Loucy (cell line): ENCODE measurements around the gene DMPK.

Source experiments
- H2AFZ ChIP-seq: fragments of 200-600 bp; sonication (generic); 2 replicates; pipeline ENCODE4 v1.6.0; 2016; ENCODE audit warnings: antibody characterized with exemption, mild to moderate bottlenecking, low read length, moderate library complexity
- H3F3A ChIP-seq: fragments of 200-600 bp; 2 replicates; pipeline ENCODE4 v1.6.0; 2016; ENCODE audit warnings: antibody characterized with exemption, low read depth, mild to moderate bottlenecking
- H3K27me3 ChIP-seq: fragments of 200-600 bp; sonication (generic); 2 replicates; pipeline ENCODE4 v1.6.1; 2014; ENCODE audit warnings: low read length, mild to moderate bottlenecking; ENCODE audit not compliant: insufficient read depth, poor library complexity, severe bottlenecking
- H3K36me3 ChIP-seq: fragments of 200-600 bp; sonication (generic); 2 replicates; pipeline ENCODE4 v1.6.1; 2016; ENCODE audit warnings: low read length; ENCODE audit not compliant: insufficient read depth
- H3K4me1 ChIP-seq: fragments of 200-600 bp; sonication (generic); 2 replicates; pipeline ENCODE4 v1.5.1; 2014; ENCODE audit warnings: low read length, mild to moderate bottlenecking; ENCODE audit not compliant: insufficient read depth, poor library complexity, severe bottlenecking
- H3K4me2 ChIP-seq: fragments of 200-600 bp; sonication (generic); 2 replicates; pipeline ENCODE4 v1.6.0; 2014; ENCODE audit warnings: antibody characterized with exemption, low read length, low read depth, mild to moderate bottlenecking; ENCODE audit not compliant: poor library complexity, severe bottlenecking
- H3K4me3 ChIP-seq: fragments of 200-600 bp; sonication (generic); 2 replicates; pipeline ENCODE4 v1.5.1; 2014; ENCODE audit warnings: low read length, mild to moderate bottlenecking, mixed read lengths; ENCODE audit not compliant: poor library complexity, severe bottlenecking
- H3K79me2 ChIP-seq: fragments of 200-600 bp; sonication (generic); 2 replicates; pipeline ENCODE4 v1.6.1; 2014; ENCODE audit warnings: low read length; ENCODE audit not compliant: insufficient read depth
- H3K9ac ChIP-seq: fragments of 200-600 bp; sonication (generic); 2 replicates; pipeline ENCODE4 v1.6.0; 2014; ENCODE audit warnings: mild to moderate bottlenecking, low read depth, low read length, moderate library complexity; ENCODE audit not compliant: poor library complexity, severe bottlenecking
- H3K9me2 ChIP-seq: fragments of 200-600 bp; sonication (generic); replicated peaks from 2 replicates; pipeline ENCODE4 v1.6.1; 2016; ENCODE audit warnings: low read depth, low read length, mixed read lengths
- H3K9me3 ChIP-seq: fragments of 200-600 bp; sonication (generic); 2 replicates; pipeline ENCODE4 v1.6.1; 2014; ENCODE audit warnings: mild to moderate bottlenecking, antibody characterized with exemption, low read length, low read depth; ENCODE audit not compliant: insufficient read depth
- H4K20me1 ChIP-seq: fragments of 200-600 bp; sonication (generic); 2 replicates; pipeline ENCODE4 v1.6.0; 2014; ENCODE audit warnings: antibody characterized with exemption, low read length, mild to moderate bottlenecking; ENCODE audit not compliant: insufficient read depth, poor library complexity, severe bottlenecking
- CTCF ChIP-seq: fragments of 200-600 bp; sonication (generic); conservative IDR thresholded peaks from 2 replicates; pipeline ENCODE4 v1.5.1; 2014; ENCODE audit warnings: mild to moderate bottlenecking, antibody characterized with exemption, low read length
- EZH2phosphoT487 ChIP-seq: fragments of 200-600 bp; IDR thresholded peaks from 2 replicates; pipeline ENCODE4 v1.6.1; 2018; ENCODE audit warnings: antibody characterized with exemption, mild to moderate bottlenecking, moderate library complexity, borderline replicate concordance

Gene DMPK

GRCh38 chr19:45781214-45782161, 802 bp downstream of the DMPK start:
- Histone ChIP-seq H3K4me3 (no peak overlapping the region), H3K9ac (no peak overlapping the region), H3K79me2 (no peaks in the 10 kb centered on the region), H4K20me1 (peaks cover 20% of the 10 kb centered on the region), H2AFZ (no peak overlapping the region), H3K36me3 (no peaks in the 10 kb centered on the region), H3K9me2 (no peaks in the 10 kb centered on the region), H3K9me3 (no peaks in the 10 kb centered on the region), H3K4me2 (no peak overlapping the region), H3K4me1 (no peaks in the 10 kb centered on the region), H3F3A (no peaks in the 10 kb centered on the region), H3K27me3 (no peaks in the 10 kb centered on the region)
- TF ChIP-seq EZH2phosphoT487 = no peak
- TF ChIP-seq CTCF = no peak

DNA sequence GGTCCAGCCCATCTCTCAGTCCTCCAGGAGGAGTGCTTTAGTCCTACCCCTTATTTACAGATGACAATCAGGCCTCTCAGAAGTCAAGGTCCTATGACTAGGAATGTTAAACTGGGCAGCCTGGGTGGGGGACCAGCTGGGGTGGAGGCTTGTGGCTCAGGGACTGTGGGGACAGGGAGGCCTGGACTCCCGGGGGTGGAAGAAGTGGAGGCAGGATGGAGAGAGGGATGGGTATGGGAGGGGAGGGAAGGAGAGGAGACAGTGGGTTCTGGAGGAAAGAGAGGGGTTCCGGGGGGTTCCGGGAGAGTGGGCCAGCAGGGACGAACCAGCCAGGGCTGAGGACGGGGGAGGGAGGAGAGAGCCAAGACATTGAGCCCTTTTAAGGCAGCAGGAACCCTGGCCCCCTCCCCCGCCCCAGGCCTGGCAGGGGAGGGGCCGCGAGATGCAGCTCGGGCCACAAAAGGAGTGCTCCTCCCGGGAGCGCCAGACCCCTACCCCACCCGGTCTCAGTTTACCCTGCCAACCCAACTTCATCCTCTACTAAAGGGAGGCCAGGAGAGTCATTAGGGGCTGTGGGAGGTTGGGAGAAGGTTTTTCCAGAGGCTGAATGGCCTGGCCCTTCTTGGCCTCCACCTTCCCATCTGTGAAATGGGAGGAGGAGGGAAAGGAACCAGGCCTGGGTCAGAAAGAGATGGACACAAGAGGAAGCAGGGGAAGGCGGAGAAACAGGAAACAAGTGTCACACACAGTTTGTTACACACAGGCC, 1.7 kb downstream of the DMPK start:
- no peaks in the 10 kb centered on the region for H3K4me1 ChIP-seq
- H3K4me3 ChIP-seq = no peak overlapping the region
- no peaks in the 10 kb centered on the region for H3K79me2 ChIP-seq
- no peak for TF ChIP-seq CTCF
- TF ChIP-seq EZH2phosphoT487 = no peak
- no peaks in the 10 kb centered on the region for H3K27me3 ChIP-seq
- H3K9ac ChIP-seq = no peak overlapping the region
- H3K36me3 ChIP-seq = no peaks in the 10 kb centered on the region
- H3K4me2 ChIP-seq = no peak overlapping the region
- H3F3A ChIP-seq = no peaks in the 10 kb centered on the region
- no peaks in the 10 kb centered on the region for H3K9me2 ChIP-seq
- no peak overlapping the region for H2AFZ ChIP-seq
- H4K20me1 ChIP-seq = peaks cover 16% of the 10 kb centered on the region
- no peaks in the 10 kb centered on the region for H3K9me3 ChIP-seq

DNA sequence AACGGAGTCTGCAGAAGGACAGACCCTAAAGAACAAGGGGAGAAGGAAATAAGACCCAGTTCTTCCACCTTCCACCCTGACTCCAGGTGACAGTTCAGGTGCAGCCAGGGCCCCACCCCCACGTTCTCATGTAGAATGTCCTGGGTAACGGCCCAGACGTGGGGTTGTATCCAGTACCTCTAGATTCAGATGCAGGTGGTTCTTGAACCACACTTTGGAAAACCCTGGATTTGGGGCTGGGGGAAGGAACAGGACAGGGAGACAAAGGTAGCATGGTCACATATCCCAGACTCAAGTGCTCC, 2.2 kb downstream of the DMPK start:
- no peaks in the 10 kb centered on the region for H3K36me3 ChIP-seq
- H3K9me3 ChIP-seq = no peaks in the 10 kb centered on the region
- no peaks in the 10 kb centered on the region for H3F3A ChIP-seq
- no peaks in the 10 kb centered on the region for H3K27me3 ChIP-seq
- peaks cover 12% of the 10 kb centered on the region for H4K20me1 ChIP-seq
- no peaks in the 10 kb centered on the region for H3K9me2 ChIP-seq
- H3K79me2 ChIP-seq = no peaks in the 10 kb centered on the region
- no peak overlapping the region for H3K9ac ChIP-seq
- H3K4me1 ChIP-seq = no peaks in the 10 kb centered on the region
- no peak for TF ChIP-seq CTCF
- TF ChIP-seq EZH2phosphoT487 = no peak
- no peak overlapping the region for H3K4me3 ChIP-seq
- no peak overlapping the region for H3K4me2 ChIP-seq
- no peak overlapping the region for H2AFZ ChIP-seq
